ENCODE results near the gene LDLRAD4.

DNA sequence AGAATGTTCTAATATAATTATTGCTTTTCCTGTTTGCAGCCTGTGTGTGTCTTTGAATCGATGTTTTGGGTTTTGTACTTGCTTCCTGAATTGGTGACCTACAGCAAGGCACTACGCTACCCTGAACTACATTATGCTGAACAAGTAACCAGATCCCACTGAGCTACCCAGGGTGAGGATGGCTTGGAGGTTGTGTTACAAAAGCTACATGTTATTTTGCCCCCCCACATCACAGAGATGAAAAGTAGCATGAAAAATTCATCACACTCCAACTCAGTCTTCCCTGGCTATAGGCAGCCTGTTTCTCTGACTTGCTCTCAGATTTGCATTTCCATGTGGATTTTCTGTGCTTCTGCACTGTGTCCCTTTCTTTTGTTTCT lies 162.1 kb downstream of the LDLRAD4 start:
- TF ChIP-seq FOXJ3 (CRISPR knock-in tag; IDR thresholded peaks at IDR 0.05): no peak
- TF ChIP-seq, protein P1, sequence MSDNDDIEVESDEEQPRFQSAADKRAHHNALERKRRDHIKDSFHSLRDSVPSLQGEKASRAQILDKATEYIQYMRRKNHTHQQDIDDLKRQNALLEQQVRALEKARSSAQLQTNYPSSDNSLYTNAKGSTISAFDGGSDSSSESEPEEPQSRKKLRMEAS (IDR thresholded peaks at IDR 0.05; ENCODE audit: low read depth): no peak
- TF ChIP-seq CTCF (IDR thresholded peaks at IDR 0.05): no peak
- no peak for TF ChIP-seq RCOR1 (IDR thresholded peaks at IDR 0.05; ENCODE audit: low read length)
- no peak for TF ChIP-seq RAD21 (IDR thresholded peaks at IDR 0.05; ENCODE audit: low read length)
- no peak for TF ChIP-seq MXI1 (IDR thresholded peaks at IDR 0.05; ENCODE audit: low read depth, low read length)
- TF ChIP-seq POLR2AphosphoS5 (IDR thresholded peaks at IDR 0.05; ENCODE audit: low read depth, low read length): no peak
- no peak for TF ChIP-seq USF2 (IDR thresholded peaks at IDR 0.05; ENCODE audit: borderline replicate concordance, low read depth, low read length)
- no peak for TF ChIP-seq SIN3A (IDR thresholded peaks at IDR 0.05; ENCODE audit: borderline replicate concordance, low read depth, low read length)
- no peak for TF ChIP-seq JUND (IDR thresholded peaks at IDR 0.05)
- no peak for TF ChIP-seq GABPA (IDR thresholded peaks at IDR 0.05; ENCODE audit: low read depth)
- TF ChIP-seq NRF1 (IDR thresholded peaks at IDR 0.05; ENCODE audit: low read depth, low read length): no peak
- no peak for TF ChIP-seq RFX5 (IDR thresholded peaks at IDR 0.05; ENCODE audit: low read length)
- TF ChIP-seq FOXM1 (IDR thresholded peaks at IDR 0.05; ENCODE audit: low read depth): no peak

Data from SK-N-SH (cell line).